GM23248 (cell line): ENCODE results near the gene KRTAP1-1.

Experiments
- EZH2 ChIP-seq: fragments of 200-600 bp; sonication (generic); IDR thresholded peaks from 2 replicates; pipeline ENCODE4 v1.6.1; 2018; ENCODE audit warnings: antibody characterized with exemption, mild to moderate bottlenecking; ENCODE audit not compliant: insufficient read depth, poor library complexity, severe bottlenecking
- EZH2phosphoT487 ChIP-seq: fragments of 200-600 bp; sonication (generic); IDR thresholded peaks from 2 replicates; pipeline ENCODE4 v1.6.1; 2018; ENCODE audit warnings: antibody characterized with exemption, moderate library complexity, mild to moderate bottlenecking, low read depth; ENCODE audit not compliant: insufficient read depth

- TF ChIP-seq EZH2 (no peak), EZH2phosphoT487 (no peak)
Observed at GRCh38 chr17:41020336-41020735, 20.9 kb downstream of the KRTAP1-1 start.
